Glutamatergic neuron (in vitro differentiated cells): ENCODE measurements around the gene GPHN. TPM values are rescaled to one million over a fixed set of nuclear protein-coding genes. Genes with fewer than 3 reads are reported as not detected.

Experiments
- DNase-seq: peaks from one replicate; pipeline ENCODE4 v3.0.0; 2022
- H3K27ac Mint-ChIP-seq: one replicate; pipeline ENCODE4 v1.8.0; 2020; ENCODE audit warnings: mild to moderate bottlenecking, mixed read lengths, inconsistent platforms; ENCODE audit not compliant: unreplicated experiment
- H3K27me3 Mint-ChIP-seq: one replicate; pipeline ENCODE4 v1.8.0; 2020; ENCODE audit warnings: mild to moderate bottlenecking, moderate library complexity, mixed read lengths, inconsistent platforms; ENCODE audit not compliant: unreplicated experiment
- H3K36me3 Mint-ChIP-seq: one replicate; pipeline ENCODE4 v1.8.0; 2020; ENCODE audit warnings: mild to moderate bottlenecking, mixed read lengths, inconsistent platforms; ENCODE audit not compliant: unreplicated experiment
- H3K4me1 Mint-ChIP-seq: one replicate; pipeline ENCODE4 v1.8.0; 2020; ENCODE audit warnings: mild to moderate bottlenecking, low read depth, mixed read lengths, inconsistent platforms; ENCODE audit not compliant: unreplicated experiment
- H3K4me3 Mint-ChIP-seq: one replicate; pipeline ENCODE4 v1.8.0; 2020; ENCODE audit warnings: mild to moderate bottlenecking, mixed read lengths, inconsistent platforms; ENCODE audit not compliant: unreplicated experiment
- H3K9me3 Mint-ChIP-seq: one replicate; pipeline ENCODE4 v1.8.0; 2020; ENCODE audit warnings: mild to moderate bottlenecking, moderate library complexity, mixed read lengths, inconsistent platforms; ENCODE audit not compliant: unreplicated experiment
- CTCF ChIP-seq: fragments of 200-600 bp; sonication (generic); IDR thresholded peaks from one replicate; pipeline ENCODE4 v1.5.0; 2021; ENCODE audit not compliant: partially characterized antibody, unreplicated experiment
- total RNA-seq: library from RNA; stranded (reverse); fragmentation: NEBNext Ultra II Directional; extraction: Animal tissue kit (Norgen Biotek cat#: 25700); gene quantifications from one replicate; pipeline ENCODE4 v1.2.1, GENCODE V29; 2021; ENCODE audit not compliant: unreplicated experiment

Gene GPHN
- total RNA-seq, 1 donor from 2014 or later, result 29.8 TPM

- no peaks in the 10 kb centered on the region for H3K9me3 Mint-ChIP-seq
- DNase-seq, result no peak
- no peak overlapping the region for H3K27ac Mint-ChIP-seq
- no peaks in the 10 kb centered on the region for H3K4me1 Mint-ChIP-seq
- no peaks in the 10 kb centered on the region for H3K27me3 Mint-ChIP-seq
- no peak overlapping the region for H3K4me3 Mint-ChIP-seq
- no peak for TF ChIP-seq CTCF
- H3K36me3 Mint-ChIP-seq, result no peaks in the 10 kb centered on the region
Observed at GRCh38 chr14:66955159-66955558, 447.2 kb downstream of the GPHN start.

GRCh38 chr14:66959437-66960050 lies 451.6 kb downstream of the GPHN start:
- H3K4me1 Mint-ChIP-seq, result no peaks in the 10 kb centered on the region
- H3K27me3 Mint-ChIP-seq, result no peaks in the 10 kb centered on the region
- no peak for TF ChIP-seq CTCF
- no peaks in the 10 kb centered on the region for H3K9me3 Mint-ChIP-seq
- no peak for DNase-seq
- H3K4me3 Mint-ChIP-seq, result no peak overlapping the region
- no peak overlapping the region for H3K27ac Mint-ChIP-seq
- H3K36me3 Mint-ChIP-seq, result no peaks in the 10 kb centered on the region

GRCh38 chr14:66965831-66966230 lies 457.9 kb downstream of the GPHN start:
- Mint-ChIP-seq H3K9me3 (no peaks in the 10 kb centered on the region), H3K4me3 (no peak overlapping the region), H3K27me3 (no peaks in the 10 kb centered on the region), H3K27ac (no peak overlapping the region), H3K4me1 (no peaks in the 10 kb centered on the region), H3K36me3 (no peaks in the 10 kb centered on the region)
- no peak for TF ChIP-seq CTCF
- no peak for DNase-seq

GRCh38 chr14:66972469-66972868 lies 464.5 kb downstream of the GPHN start:
- TF ChIP-seq CTCF, result no peak
- Mint-ChIP-seq H3K4me1 (no peaks in the 10 kb centered on the region), H3K36me3 (no peaks in the 10 kb centered on the region), H3K9me3 (no peaks in the 10 kb centered on the region), H3K27ac (no peak overlapping the region), H3K27me3 (no peaks in the 10 kb centered on the region), H3K4me3 (no peak overlapping the region)
- no peak for DNase-seq

- TF ChIP-seq CTCF, result no peak
- no peaks in the 10 kb centered on the region for H3K36me3 Mint-ChIP-seq
- H3K27me3 Mint-ChIP-seq, result no peaks in the 10 kb centered on the region
- H3K4me1 Mint-ChIP-seq, result no peaks in the 10 kb centered on the region
- no peaks in the 10 kb centered on the region for H3K9me3 Mint-ChIP-seq
- no peak overlapping the region for H3K4me3 Mint-ChIP-seq
- H3K27ac Mint-ChIP-seq, result no peak overlapping the region
- no peak for DNase-seq
Observed at GRCh38 chr14:66974397-66975025, 466.6 kb downstream of the GPHN start.
